ENCODE measurements around the gene HOXA3.

Gene HOXA3

DNA sequence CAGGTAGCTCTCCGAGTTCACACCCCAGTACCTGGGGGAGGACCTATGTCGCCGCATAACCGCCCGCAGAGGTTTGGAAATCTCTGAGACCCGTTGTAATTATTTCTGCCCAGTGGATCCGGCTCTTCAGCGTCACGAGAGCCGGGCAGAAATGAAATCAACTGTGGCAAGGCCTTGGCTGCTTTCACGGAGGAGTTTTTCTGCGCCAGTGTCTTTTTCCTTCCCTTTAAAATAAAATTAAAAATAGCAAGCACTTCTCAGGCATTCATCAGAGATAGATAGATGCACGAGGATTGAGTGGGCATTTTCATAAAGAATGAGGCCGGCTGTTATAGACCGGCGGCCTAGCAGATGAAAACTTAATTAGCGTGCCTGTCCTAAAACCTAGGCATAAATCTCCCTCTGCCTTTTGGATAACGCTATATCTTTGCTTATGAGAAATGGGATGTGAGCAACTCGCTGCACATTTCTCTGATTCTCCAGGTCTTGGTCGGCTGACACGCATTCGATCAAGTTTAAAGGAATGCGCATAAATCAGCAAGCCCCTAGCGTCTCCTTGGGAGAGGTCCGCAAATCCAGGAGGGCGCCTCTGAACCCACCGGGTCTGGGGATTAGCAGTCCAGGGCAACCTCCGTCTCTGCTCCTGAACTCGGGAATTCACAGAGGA, 41.1 kb upstream of the HOXA3 start:
- H3K4me1 ChIP-seq: no peaks in the 10 kb centered on the region
- no peak for DNase-seq
- TF ChIP-seq CTCF (IDR thresholded peaks at IDR 0.05; ENCODE audit: low read depth, low read length): no peak
- H3K27me3 ChIP-seq: peaks cover 100% of the 10 kb centered on the region
- H3K4me3 ChIP-seq (ENCODE audit: low read depth, low read length): no peak overlapping the region
- no peaks in the 10 kb centered on the region for H3K9me3 ChIP-seq
- H3K36me3 ChIP-seq: no peaks in the 10 kb centered on the region

DNA sequence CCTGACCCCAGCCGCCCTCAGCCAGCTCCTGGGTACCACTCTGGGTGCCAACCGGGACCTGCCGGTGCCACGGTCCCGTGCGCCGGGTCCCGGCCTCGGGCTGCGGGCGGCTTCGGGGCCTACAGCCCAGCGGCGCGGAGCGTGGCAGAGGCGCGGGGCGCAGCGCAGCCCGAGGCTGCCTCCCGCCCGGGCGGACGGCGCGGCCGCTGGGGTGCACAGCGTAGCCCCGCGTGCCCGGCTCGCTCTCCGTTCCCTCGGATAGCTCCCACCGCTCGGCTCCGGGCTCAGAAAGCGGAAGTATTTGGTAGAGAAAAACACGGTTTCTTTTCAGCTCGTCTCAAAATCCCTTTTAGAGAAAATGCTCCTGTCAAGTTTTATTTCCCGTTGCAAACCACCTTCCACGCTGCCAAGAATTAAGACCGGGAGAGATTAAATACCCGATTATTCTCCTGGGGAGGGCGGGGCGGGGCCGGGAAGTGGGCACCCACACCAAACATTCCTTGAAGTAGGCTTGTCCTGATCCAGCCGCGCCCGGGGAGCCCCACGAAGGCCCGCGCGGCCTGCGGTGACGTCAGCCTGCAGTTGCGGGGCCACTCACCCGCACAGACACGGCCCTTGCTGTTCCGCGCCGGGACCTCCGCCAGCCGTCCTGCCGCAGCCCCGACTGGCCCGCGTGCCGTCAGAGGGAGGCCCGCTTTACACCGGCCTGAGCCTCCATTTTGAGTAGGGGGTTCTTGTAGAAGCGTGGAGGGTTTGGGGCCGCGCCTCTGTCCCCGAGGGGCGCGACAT, 40.4 kb upstream of the HOXA3 start:
- H3K4me1 ChIP-seq: no peaks in the 10 kb centered on the region
- H3K4me3 ChIP-seq (ENCODE audit: low read depth, low read length): no peak overlapping the region
- no peak for TF ChIP-seq CTCF (IDR thresholded peaks at IDR 0.05; ENCODE audit: low read depth, low read length)
- no peak for DNase-seq
- peaks cover 100% of the 10 kb centered on the region for H3K27me3 ChIP-seq
- no peaks in the 10 kb centered on the region for H3K9me3 ChIP-seq
- no peaks in the 10 kb centered on the region for H3K36me3 ChIP-seq

DNA sequence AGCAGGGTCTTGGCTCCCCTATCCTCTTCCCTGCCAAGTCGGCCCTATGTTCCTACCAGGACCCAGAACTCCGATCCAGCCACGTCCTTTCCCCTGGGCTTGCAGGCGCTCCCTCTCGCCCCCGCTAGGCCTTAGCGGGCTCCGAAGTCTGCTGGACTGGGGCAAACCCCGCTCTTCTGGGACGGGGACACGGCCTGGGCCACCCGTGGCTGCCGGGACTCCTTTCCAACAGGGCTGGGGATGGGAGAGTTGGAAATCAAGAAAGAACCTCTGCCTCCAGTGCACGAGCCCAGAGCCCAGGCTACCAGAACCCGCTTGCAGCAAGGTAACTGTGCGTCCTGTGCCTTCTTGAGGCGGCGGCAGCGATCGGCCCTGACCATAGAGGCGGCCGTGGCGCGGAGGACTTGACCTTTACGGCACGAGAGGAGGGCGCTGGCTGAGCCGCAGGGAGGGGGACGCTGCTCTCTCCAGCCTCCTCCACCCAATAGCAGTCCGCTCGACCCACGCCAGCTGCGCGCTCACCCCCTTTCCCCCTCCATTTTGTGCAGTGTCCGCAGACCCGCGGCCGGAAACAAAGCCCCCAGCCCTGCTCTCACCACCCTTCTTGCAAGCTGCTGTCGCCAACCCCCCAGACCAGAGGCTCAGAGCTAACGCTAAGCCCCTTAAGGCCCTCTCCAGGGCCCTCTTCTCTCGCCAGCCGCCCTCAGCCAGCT, 39.6 kb upstream of the HOXA3 start:
- H3K27me3 ChIP-seq: peaks cover 100% of the 10 kb centered on the region
- TF ChIP-seq CTCF (IDR thresholded peaks at IDR 0.05; ENCODE audit: low read depth, low read length): no peak
- no peaks in the 10 kb centered on the region for H3K9me3 ChIP-seq
- H3K4me3 ChIP-seq (ENCODE audit: low read depth, low read length): no peak overlapping the region
- no peaks in the 10 kb centered on the region for H3K36me3 ChIP-seq
- DNase-seq: no peak
- H3K4me1 ChIP-seq: no peaks in the 10 kb centered on the region

GRCh38 chr7:27191161-27191731, 38.9 kb upstream of the HOXA3 start:
- peaks cover 100% of the 10 kb centered on the region for H3K27me3 ChIP-seq
- H3K9me3 ChIP-seq: no peaks in the 10 kb centered on the region
- H3K4me1 ChIP-seq: no peaks in the 10 kb centered on the region
- no peak overlapping the region for H3K4me3 ChIP-seq (ENCODE audit: low read depth, low read length)
- no peak for TF ChIP-seq CTCF (IDR thresholded peaks at IDR 0.05; ENCODE audit: low read depth, low read length)
- H3K36me3 ChIP-seq: no peaks in the 10 kb centered on the region
- DNase-seq: no peak

DNA sequence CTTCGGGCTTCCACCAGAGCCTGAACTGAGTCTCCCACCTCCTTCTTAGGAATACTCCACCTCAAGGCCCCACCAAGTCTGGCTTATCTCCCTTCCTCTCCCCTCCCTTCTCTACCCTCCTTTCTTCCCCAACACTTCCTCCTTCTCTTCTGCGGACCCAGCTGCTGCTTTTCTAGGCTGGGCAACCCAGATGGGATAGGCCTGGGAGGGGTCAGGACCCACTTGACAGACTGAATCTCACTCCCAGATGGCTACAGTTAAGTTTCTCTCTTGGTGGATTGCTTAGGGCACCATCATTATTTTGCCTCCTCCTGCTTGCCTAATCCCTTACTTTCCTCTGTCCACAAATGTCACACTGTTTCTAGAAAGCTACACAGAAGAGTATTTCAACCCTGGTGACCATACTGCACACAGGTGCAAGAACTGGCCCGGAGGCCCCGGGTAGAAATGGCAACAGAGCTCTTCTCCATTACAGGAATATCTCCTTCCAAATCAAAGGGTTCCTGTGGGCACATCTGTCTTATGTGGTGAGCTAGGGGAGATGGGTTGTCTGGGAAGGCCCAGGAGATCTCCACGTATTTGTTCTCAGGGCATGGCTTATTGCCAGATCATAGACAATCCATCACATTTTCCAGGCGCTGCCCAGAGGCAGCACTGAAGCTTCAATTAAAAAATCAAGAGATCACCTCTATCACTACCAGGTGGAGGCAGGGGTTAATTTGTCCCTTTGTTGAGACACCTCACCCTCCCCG, 37.8 kb upstream of the HOXA3 start:
- no peaks in the 10 kb centered on the region for H3K4me1 ChIP-seq
- H3K9me3 ChIP-seq: no peaks in the 10 kb centered on the region
- no peak for DNase-seq
- no peaks in the 10 kb centered on the region for H3K36me3 ChIP-seq
- H3K27me3 ChIP-seq: peaks cover 100% of the 10 kb centered on the region
- TF ChIP-seq CTCF (IDR thresholded peaks at IDR 0.05; ENCODE audit: low read depth, low read length): no peak
- H3K4me3 ChIP-seq (ENCODE audit: low read depth, low read length): no peak overlapping the region
